ENCODE results near the gene DAGLB.

- TF ChIP-seq POLR2A (IDR thresholded peaks at IDR 0.05) (no peak), CTCF (IDR thresholded peaks at IDR 0.05) (no peak), POLR2AphosphoS5 (IDR thresholded peaks at IDR 0.05) (no peak)
These were observed 7.4 kb downstream of the DAGLB start for GRCh38 chr7:6440381-6440780.
